Fibroblast of the aortic adventitia (primary cell): ENCODE results near the gene PCDHGA1. TPM values are rescaled to one million over a fixed set of nuclear protein-coding genes. Genes with fewer than 3 reads are reported as not detected.
A peak's percentile ranks its signal among the peaks of the same experiment; 100 is the strongest.

ENCODE experiments used
- DNase-seq: peaks from one replicate; pipeline ENCODE4 v3.0.0-alpha.2; 2010; ENCODE audit warnings: low read depth
- H3K4me3 ChIP-seq: 2 replicates; pipeline ENCODE4 v1.5.1; 2011; ENCODE audit warnings: low read depth, mild to moderate bottlenecking, control low read depth, low read length, moderate library complexity
- CTCF ChIP-seq: IDR thresholded peaks from 2 replicates; pipeline ENCODE4 v1.5.1; 2011; ENCODE audit warnings: mild to moderate bottlenecking, low read length, control low read depth, inconsistent platforms; ENCODE audit not compliant: insufficient read depth
- total RNA-seq: library from RNA; depleted of rRNA; stranded (reverse); fragments of >200 nt; gene quantifications from 2 replicates; pipeline ENCODE4 v1.2.3, GENCODE V29; 2012; ENCODE audit warnings: low replicate concordance

The PCDHGA1 gene
- total RNA-seq, 1 donor: 1.4 TPM

- peak overlapping the region; percentile 73 for H3K4me3 ChIP-seq
- DNase-seq: no peak
These were observed 53.0 kb downstream of the PCDHGA1 start for GRCh38 chr5:141383345-141383744.

GRCh38 chr5:141384471-141385267 lies 54.4 kb downstream of the PCDHGA1 start:
- DNase-seq: no peak
- no peak overlapping the region for H3K4me3 ChIP-seq
- TF ChIP-seq CTCF: no peak

More at GRCh38 chr5:141383345-141383744, 53.0 kb downstream of the PCDHGA1 start:
- TF ChIP-seq CTCF: no peak

GRCh38 chr5:141387557-141388311 lies 57.4 kb downstream of the PCDHGA1 start, which contains the start of gene PCDHGB4:
PCDHGB4 (plus strand) TSS chr5:141387698; CDS start chr5:141387885, 187 bp downstream.
- peak; percentile 66 for DNase-seq
- H3K4me3 ChIP-seq: peak within 1 kb of the TSS; percentile 60
- peak; percentile 72 for TF ChIP-seq CTCF

GRCh38 chr5:141388661-141389060 lies 58.3 kb downstream of the PCDHGA1 start:
- DNase-seq: no peak
- TF ChIP-seq CTCF: no peak
- H3K4me3 ChIP-seq: no peak overlapping the region

- DNase-seq: no peak
- TF ChIP-seq CTCF: no peak
- no peak overlapping the region for H3K4me3 ChIP-seq
These were observed 59.1 kb downstream of the PCDHGA1 start for GRCh38 chr5:141389153-141390042.
